D721Med (cell line): ENCODE results near the gene POLA2.
A peak's percentile ranks its signal among the peaks of the same experiment; 100 is the strongest.

Experiments
- DNase-seq: peaks from one replicate; pipeline ENCODE4 v3.0.0; 2011; ENCODE audit warnings: low spot score; ENCODE audit not compliant: insufficient read length
- FAIRE-seq: peaks from 2 replicates; lab custom pipeline; 2011; peaks lifted over from hg19 to GRCh38; lab: Jason Lieb, UNC
- TF ChIP-seq, protein P1 (sequence below): IDR thresholded peaks from 2 replicates; pipeline ENCODE4 v1.5.1; 2012; ENCODE audit warnings: mild to moderate bottlenecking, control low read depth; ENCODE audit not compliant: insufficient read depth; ENCODE audit errors: missing control alignments

POLA2 gene, protein sequence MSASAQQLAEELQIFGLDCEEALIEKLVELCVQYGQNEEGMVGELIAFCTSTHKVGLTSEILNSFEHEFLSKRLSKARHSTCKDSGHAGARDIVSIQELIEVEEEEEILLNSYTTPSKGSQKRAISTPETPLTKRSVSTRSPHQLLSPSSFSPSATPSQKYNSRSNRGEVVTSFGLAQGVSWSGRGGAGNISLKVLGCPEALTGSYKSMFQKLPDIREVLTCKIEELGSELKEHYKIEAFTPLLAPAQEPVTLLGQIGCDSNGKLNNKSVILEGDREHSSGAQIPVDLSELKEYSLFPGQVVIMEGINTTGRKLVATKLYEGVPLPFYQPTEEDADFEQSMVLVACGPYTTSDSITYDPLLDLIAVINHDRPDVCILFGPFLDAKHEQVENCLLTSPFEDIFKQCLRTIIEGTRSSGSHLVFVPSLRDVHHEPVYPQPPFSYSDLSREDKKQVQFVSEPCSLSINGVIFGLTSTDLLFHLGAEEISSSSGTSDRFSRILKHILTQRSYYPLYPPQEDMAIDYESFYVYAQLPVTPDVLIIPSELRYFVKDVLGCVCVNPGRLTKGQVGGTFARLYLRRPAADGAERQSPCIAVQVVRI

DNA sequence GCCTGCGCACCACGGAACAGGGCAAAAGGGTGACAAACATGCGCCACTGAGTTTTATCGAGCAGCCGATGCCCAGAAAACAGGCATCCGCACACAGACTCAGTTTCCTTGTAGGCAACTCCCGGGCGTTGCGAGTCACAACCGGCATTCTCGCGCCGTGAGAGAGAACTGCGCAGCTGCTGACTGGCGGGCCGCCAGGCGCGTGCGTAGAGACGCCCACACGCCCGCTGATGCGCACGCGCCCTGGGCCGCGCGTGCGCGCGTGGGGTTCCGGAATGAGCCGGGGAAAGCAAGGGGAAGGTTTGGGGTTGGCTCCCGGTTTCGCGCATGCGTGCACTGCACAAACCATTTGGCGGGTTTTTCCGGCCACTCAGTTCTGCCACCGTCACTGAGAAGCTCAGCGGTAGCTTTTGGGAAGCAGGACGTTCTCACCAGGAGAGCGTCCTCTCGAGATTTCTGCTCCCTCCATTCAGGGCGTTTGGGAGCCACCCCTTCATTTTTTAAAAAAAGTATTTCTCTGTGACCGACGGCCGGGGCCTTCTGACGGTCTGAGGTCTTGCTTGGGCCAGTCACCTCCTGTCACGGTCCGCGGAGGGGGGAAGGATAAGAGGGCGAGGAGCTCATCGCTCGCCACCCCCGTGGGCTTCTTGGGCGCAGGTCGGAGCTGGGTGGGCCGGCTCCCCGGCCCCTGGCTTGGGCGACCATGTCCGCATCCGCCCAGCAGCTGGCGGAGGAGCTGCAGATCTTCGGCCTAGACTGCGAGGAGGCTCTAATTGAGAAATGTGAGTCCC lies at the start of gene POLA2:
Gene POLA2 (plus strand): TSS at position 372 of the 790 bp plus-strand sequence. CDS start 331 bp downstream, at position 703.
- TF ChIP-seq, protein P1, sequence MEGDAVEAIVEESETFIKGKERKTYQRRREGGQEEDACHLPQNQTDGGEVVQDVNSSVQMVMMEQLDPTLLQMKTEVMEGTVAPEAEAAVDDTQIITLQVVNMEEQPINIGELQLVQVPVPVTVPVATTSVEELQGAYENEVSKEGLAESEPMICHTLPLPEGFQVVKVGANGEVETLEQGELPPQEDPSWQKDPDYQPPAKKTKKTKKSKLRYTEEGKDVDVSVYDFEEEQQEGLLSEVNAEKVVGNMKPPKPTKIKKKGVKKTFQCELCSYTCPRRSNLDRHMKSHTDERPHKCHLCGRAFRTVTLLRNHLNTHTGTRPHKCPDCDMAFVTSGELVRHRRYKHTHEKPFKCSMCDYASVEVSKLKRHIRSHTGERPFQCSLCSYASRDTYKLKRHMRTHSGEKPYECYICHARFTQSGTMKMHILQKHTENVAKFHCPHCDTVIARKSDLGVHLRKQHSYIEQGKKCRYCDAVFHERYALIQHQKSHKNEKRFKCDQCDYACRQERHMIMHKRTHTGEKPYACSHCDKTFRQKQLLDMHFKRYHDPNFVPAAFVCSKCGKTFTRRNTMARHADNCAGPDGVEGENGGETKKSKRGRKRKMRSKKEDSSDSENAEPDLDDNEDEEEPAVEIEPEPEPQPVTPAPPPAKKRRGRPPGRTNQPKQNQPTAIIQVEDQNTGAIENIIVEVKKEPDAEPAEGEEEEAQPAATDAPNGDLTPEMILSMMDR = no peak
- DNase-seq = peak; percentile 88
- FAIRE-seq = no peak

DNA sequence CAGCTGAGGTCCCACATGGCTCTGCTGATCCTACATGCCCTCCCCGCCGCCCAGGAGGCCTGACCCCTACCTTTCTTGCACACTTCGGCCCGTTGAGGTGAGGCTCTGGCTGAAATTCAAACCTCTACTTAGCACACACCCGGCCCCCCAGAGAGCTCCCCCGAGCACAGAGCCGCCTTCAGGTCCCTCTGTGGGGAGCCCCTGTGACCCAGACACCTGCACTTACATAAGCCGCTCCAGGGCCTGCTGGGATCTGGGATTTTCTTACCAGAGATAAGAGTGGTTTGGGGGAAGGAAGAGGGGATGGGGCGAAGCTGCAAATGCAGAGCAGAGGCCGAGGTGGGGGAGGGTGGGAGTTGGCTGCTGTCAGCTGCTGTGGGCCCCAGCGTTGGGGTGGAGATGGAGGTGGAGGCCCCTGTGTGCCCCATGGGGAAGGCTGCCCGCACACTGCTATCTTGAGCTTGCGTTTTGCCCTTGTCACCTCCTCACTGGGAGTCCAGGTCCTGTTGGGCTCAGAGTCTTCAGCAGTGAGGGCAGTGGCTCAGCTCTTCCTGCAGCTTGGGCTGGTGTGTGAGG lies 49.4 kb upstream of the POLA2 start:
- TF ChIP-seq, protein P1 = no peak
- DNase-seq (no peak), FAIRE-seq (no peak)

- FAIRE-seq = no peak
- DNase-seq = no peak
- TF ChIP-seq, protein P1 = no peak
These were observed 48.2 kb upstream of the POLA2 start for GRCh38 chr11:65213322-65214211.

DNA sequence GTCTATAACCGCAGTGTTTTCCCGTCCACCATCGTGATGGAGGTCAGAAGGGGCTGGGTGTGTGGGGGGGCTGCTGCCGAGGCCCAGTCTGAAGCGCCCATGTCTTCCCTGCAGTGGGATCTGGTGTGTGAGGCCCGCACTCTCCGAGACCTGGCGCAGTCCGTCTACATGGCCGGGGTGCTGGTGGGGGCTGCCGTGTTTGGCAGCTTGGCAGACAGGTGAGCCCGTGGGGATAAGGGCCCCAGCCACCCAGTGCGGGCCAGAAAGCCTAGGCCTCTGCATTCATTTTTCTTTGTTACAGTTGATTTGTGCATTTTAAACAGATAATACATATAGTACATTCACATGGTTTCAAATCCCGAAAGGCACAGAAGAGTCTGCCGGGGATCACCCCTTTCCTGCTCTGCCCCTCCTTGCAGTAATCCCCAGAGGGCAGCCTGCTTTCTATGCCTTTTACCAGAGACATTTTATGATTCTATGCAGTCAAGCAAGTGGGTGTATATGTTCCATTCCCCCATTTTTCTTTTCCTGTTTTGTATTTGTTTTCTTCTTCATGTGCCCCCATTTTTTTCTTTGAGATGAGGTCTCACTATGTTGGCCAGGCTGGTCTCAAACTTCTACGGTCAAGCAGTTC lies 47.4 kb upstream of the POLA2 start:
- FAIRE-seq = no peak
- TF ChIP-seq, protein P1 = no peak
- no peak for DNase-seq

DNA sequence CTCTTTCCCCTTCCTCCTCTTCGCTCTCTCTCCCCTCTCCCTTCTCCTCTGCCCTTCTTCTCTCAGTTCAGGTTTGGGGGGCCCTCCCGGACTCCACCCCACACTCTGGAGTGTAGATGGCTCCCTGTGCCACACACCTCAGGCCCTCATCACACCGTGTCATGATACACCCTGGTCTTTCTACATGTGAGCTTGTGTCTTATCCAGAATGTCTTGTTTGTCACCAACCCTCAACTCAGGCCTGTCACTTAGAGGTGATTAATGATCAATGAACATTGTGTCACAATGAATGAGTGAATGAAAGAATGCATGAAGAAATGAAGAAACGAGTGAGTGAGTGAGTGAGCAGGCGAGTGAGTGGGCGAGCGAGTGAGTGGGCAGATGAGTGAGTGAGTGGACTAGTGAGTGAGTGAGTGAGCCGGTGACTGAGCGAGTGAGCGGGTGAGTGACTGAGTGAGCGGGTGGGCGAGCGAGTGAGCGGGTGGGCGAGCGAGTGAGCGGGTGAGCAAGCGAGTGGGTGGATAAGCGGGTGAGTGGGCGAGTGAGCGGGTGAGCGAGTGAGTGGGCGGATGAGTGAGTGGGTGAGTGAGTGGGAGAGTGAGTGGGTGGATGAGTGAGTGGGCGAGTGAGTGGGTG lies 46.2 kb upstream of the POLA2 start:
- no peak for DNase-seq
- TF ChIP-seq, protein P1 = no peak
- no peak for FAIRE-seq
